Putamen (tissue), 1 donor: Measurements from ENCODE around the gene MIGA1.
A peak's percentile ranks its signal among the peaks of the same experiment; 100 is the strongest.

Source experiments
- DNase-seq: peaks from one replicate; pipeline ENCODE4 v3.0.0-alpha.2; 2016; ENCODE audit warnings: low spot score

Gene MIGA1

GRCh38 chr1:77850082-77850481 lies 70.6 kb downstream of the MIGA1 start:
- no peak for DNase-seq

GRCh38 chr1:77857552-77857951 lies 78.1 kb downstream of the MIGA1 start:
- no peak for DNase-seq

GRCh38 chr1:77858725-77859124 lies 79.3 kb downstream of the MIGA1 start:
- no peak for DNase-seq

GRCh38 chr1:77859248-77859647 lies 79.8 kb downstream of the MIGA1 start:
- no peak for DNase-seq

GRCh38 chr1:77866296-77866695 lies 86.8 kb downstream of the MIGA1 start:
- DNase-seq, result peak; percentile 7

- DNase-seq, result no peak
These were observed 93.2 kb downstream of the MIGA1 start for GRCh38 chr1:77872645-77873044.

- DNase-seq, result no peak
These were observed 94.0 kb downstream of the MIGA1 start for GRCh38 chr1:77873461-77873860.

- no peak for DNase-seq
These were observed 95.5 kb downstream of the MIGA1 start for GRCh38 chr1:77874804-77875445.

GRCh38 chr1:77876884-77877283 lies 97.4 kb downstream of the MIGA1 start:
- DNase-seq, result no peak

GRCh38 chr1:77881061-77881460 lies 101.6 kb downstream of the MIGA1 start:
- DNase-seq, result no peak

- DNase-seq, result no peak
These were observed 103.0 kb downstream of the MIGA1 start for GRCh38 chr1:77882411-77882810.

- peak; percentile 16 for DNase-seq
These were observed 108.8 kb downstream of the MIGA1 start, which contains the start of gene NEXN for GRCh38 chr1:77888081-77888780. Gene NEXN, plus strand, starts transcription at chr1:77888624. Its CDS starts 27,483 bp downstream, at chr1:77916107.

- DNase-seq, result peak; percentile 20
These were observed 109.6 kb downstream of the MIGA1 start for GRCh38 chr1:77888781-77889642.

- DNase-seq, result no peak
These were observed 110.2 kb downstream of the MIGA1 start for GRCh38 chr1:77889671-77890070.

- DNase-seq, result no peak
These were observed 111.8 kb downstream of the MIGA1 start for GRCh38 chr1:77891200-77891599.

GRCh38 chr1:77899647-77900320 lies 120.3 kb downstream of the MIGA1 start:
- DNase-seq, result no peak

- peak; percentile 41 for DNase-seq
These were observed 121.3 kb downstream of the MIGA1 start for GRCh38 chr1:77900687-77901293.

GRCh38 chr1:77905603-77906002 lies 126.2 kb downstream of the MIGA1 start:
- no peak for DNase-seq

GRCh38 chr1:77906019-77906545 lies 126.6 kb downstream of the MIGA1 start:
- no peak for DNase-seq

GRCh38 chr1:77906624-77907023 lies 127.2 kb downstream of the MIGA1 start:
- DNase-seq, result no peak

GRCh38 chr1:77910116-77910515 lies 130.7 kb downstream of the MIGA1 start:
- no peak for DNase-seq
